ENCODE data around the gene PPP1R12C.

DNA sequence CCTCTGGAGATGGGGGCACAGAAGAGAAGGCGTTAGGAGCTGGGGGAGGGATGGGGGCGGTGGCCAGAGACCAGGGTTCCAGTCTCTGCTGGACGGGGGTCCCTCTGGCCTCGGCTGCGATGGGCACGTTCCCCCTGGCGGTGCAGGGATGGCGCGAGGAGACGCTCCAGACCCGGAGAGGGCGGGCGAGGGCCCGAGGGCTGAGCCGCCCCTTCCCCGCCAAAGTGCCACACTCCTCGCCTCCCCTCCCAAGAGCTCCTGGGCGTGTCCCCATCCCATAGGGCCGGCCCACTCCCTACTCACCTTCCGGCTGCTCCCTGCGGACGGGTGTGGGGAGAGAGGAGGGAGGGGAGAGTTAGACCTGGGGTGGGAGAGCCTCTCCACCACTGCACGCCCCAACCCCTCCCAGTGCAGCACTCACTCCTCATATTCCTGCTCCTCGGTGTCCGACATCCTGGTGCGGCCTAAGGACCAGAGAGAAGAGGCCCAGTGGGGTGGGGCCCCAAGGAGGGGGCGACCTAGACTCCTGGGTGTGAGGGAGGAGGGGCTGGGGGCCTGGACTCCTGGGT is 29.4 kb upstream of the PPP1R12C start:
- TF ChIP-seq CTCF (IDR thresholded peaks at IDR 0.05) = no peak
- TF ChIP-seq POLR2A (IDR thresholded peaks at IDR 0.05) = no peak
- no peak for TF ChIP-seq POLR2AphosphoS5 (IDR thresholded peaks at IDR 0.05)
